HFF-Myc (cell line): ENCODE results near the gene CSF2.
"Not testable (repeated sequence)": the region's sequence is repeated elsewhere in the genome, so short reads cannot be mapped to it uniquely, and the experiment has no call there.

Experiments used
- DNase-seq: peaks from one replicate; pipeline ENCODE4 v3.0.0-alpha.2; 2011; ENCODE audit warnings: low read depth; ENCODE audit errors: extremely low read depth
- H3K4me3 ChIP-seq: replicated peaks from 2 replicates; pipeline ENCODE4 v1.5.1; 2011; ENCODE audit warnings: low read depth, mild to moderate bottlenecking, control low read depth, low read length
- TF ChIP-seq, protein P1 (sequence below): IDR thresholded peaks from 2 replicates; pipeline ENCODE4 v1.5.1; 2012; ENCODE audit warnings: mild to moderate bottlenecking, low read depth, low read length, control low read depth; ENCODE audit errors: missing control alignments

CSF2 gene

DNA sequence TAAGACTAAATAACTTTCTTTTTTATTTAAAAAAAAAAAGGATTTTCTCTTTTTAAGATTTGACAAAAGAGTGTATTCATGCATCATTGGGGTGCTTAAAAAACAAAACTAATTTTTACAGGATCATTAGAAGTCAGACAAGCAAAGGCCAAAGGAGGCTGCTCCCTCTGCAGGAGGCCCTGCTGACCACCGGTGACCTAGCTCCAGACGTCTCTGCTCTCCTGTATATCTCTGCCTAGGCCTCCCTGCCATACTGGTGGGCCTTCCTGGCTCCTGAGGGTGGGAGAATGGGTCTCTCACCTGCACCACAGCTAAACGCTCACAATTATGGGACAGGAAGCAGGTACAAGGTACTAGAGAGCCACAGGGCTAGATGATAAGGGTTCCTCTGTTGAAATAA, 36.6 kb downstream of the CSF2 start:
- H3K4me3 ChIP-seq, result no peak overlapping the region
- TF ChIP-seq, protein P1, sequence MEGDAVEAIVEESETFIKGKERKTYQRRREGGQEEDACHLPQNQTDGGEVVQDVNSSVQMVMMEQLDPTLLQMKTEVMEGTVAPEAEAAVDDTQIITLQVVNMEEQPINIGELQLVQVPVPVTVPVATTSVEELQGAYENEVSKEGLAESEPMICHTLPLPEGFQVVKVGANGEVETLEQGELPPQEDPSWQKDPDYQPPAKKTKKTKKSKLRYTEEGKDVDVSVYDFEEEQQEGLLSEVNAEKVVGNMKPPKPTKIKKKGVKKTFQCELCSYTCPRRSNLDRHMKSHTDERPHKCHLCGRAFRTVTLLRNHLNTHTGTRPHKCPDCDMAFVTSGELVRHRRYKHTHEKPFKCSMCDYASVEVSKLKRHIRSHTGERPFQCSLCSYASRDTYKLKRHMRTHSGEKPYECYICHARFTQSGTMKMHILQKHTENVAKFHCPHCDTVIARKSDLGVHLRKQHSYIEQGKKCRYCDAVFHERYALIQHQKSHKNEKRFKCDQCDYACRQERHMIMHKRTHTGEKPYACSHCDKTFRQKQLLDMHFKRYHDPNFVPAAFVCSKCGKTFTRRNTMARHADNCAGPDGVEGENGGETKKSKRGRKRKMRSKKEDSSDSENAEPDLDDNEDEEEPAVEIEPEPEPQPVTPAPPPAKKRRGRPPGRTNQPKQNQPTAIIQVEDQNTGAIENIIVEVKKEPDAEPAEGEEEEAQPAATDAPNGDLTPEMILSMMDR, result no peak
- no peak for DNase-seq

DNA sequence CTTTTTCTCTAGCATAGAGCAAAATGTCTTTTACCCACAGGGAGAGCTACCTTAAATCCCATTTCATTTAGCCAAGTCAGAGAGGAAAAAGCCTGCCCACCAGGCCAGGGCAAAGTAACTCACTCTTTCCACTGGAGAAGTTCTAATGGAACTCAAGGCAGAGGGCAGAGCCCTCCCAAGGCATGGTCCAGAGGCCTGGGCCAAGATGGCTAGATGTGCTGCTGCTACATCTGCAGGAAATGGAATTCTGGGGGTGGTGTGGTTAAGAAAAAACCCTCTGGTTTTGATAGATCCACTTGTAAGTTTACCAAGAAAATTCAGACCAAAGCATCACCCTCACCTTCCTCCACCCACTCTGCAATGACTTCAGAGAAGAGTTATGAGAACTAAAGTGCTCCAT, 37.3 kb downstream of the CSF2 start:
- TF ChIP-seq, protein P1, result no peak
- DNase-seq, result no peak

DNA sequence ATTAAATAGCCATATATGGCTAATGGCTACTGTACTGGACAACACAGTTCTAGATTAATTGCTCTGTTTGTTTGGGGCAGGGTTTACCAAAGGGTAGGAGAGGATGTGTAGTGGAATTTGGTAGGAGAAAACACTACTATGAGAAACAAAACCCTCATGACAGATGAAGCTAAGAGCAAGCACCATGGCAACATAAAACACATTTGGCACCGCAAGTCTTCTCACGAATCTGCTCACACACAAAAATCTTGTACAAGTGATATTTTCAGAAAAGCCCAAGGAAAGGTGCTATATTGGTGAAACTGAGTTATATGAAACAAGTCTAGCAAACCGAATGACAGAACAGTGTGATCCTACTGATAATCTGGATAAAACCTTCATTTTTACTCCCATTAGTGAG, 38.5 kb downstream of the CSF2 start:
- TF ChIP-seq, protein P1, result no peak
- DNase-seq, result no peak
- no peak overlapping the region for H3K4me3 ChIP-seq

More for the DNA sequence above, 37.3 kb downstream of the CSF2 start:
- no peak overlapping the region for H3K4me3 ChIP-seq

DNA sequence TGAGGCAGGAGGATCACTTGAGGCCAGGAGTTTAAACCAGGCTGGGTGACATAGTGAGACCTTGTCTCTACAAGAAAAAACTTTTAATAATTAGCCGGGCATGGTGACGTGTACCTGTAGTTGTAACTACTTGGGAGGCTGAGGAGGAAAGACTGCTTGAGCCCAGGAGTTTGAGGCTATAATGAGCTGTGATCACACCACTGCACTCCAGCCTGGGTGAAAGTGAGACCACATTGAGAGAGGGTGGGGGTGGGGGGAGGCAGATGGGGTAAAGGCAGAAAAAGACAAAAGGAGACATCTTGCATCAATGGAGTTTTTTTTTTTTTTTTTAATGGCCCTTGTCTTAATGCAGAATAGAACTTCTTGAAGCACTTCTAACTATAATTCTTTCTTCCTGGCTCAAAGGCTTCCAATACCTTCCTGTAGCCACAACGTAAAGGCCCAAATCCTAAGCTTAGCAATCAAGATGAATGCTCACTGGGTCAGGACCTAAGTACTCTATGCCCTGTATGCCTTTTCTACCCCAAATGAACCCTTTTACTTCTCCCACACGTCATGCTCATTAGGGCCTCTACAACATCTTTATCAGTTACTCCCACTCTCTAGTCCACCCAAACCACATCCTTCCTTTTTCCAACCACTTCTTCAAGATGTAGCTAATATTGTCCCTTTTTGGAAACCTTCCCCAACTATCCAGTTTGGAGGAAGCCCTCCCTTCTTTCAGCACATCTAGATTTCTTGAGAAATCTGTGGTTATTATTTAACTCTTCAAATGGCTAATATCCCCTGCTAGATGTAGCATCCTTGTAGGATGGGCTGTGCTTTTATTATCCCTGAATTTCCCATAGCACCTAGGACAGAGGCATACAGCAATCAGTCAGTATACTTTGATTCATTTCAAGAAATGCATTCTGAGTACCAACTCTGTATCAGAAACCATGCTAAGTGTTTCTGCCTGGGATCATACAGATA, 40.8 kb downstream of the CSF2 start:
- no peak overlapping the region for H3K4me3 ChIP-seq
- TF ChIP-seq, protein P1, result no peak
- no peak for DNase-seq

DNA sequence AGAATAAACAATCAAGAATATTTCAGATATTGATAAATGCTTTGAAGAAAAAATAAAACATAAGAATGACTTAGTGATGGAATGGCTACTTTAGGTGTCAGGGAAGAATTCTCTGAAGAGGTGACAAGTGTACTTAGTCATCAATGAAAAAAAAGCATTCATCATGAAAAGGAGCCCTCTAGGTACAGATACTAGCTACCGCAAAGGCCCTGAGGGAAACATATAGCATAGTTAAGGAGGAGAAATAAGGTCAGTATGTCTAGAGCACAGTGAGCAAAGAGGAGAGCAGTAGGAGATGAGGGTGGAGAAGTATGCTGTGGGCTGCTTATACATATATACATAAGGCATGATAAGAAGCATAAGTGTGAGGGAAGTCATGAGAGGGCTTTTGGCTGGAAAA, 41.8 kb downstream of the CSF2 start:
- no peak for DNase-seq
- H3K4me3 ChIP-seq, result no peak overlapping the region
- TF ChIP-seq, protein P1, result no peak

DNA sequence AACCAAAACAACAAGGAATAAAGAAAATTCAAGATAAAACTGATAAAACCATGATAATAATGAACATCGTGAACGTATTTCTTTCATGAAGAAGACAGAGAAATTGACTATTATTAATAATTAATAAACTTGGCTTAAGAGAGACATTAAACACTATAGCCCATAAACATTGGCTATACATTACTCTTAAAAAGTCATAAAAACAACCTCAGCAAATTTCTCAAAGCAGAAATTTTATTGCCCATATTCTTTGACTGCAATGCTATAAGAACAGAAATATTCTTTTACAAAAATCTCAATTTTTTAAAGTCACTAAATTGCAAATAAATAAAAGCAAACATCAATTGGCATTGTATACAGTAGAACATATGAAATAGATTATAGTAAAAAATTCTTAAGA, 42.5 kb downstream of the CSF2 start:
- DNase-seq, result no peak
- H3K4me3 ChIP-seq, result no peak overlapping the region
- TF ChIP-seq, protein P1, result no peak

DNA sequence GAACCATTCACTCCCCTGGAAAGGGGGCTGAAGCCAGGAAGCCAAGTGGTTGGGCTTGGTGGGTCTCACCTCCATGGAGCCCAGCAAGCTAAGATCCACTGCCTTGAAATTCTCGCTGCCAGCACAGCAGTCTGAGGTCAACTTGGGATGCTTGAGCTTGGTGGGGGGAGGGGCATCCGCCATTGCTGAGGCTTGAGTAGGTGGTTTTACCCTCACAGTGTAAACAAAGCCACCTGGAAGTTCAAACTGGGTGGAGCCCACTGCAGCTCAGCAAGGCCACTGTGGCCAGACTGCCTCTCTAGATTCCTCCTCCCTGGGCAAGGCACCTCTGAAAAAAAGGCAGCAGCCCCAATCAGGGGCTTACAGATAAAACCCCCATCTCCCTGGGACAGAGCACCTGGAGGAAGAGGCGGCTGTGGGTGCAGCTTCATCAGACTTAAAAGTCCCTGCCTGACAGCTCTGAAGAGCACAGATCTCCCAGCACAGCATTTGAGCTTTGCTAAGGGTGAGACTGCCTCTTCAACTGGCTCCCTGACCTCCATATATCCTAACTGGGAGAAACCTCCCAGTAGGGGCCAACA, 43.4 kb downstream of the CSF2 start:
- not testable (repeated sequence) for H3K4me3 ChIP-seq, DNase-seq

DNA sequence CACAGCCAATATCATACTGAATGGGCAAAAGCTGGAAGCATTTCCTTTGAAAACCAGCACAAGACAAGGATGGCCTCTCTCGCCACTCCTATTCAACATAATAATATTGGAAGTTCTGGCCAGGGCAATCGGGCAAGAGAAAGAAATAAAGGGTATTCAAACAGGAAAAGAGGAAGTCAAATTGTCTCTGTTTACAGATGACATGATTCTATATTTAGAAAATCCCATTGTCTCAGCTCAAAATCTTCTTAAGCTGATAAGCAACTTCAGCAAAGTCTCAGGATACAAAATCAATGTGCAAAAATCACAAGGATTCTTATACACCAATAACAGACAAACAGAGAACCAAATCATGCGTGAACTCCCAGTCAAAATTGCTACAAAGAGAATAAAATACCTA, 47.1 kb downstream of the CSF2 start:
- H3K4me3 ChIP-seq, DNase-seq: not testable (repeated sequence)

DNA sequence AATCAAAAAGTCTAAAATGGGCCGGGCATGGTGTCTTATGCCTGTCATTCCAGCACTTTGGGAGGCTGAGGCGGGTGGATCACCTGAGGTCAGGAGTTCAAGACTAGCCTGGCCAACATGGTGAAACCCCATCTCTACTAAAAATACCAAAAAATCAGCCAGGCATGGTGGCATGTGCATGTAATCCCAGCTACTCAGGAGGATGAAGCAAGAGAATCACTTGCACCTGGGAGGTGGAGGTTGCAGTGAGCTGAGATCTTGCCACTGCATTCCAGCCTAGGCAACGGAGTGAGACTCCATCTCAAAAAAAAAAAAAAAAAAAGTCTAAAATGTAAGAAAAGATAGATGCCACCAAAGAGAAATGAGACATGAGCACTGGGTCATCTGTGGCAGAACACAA, 49.4 kb downstream of the CSF2 start:
- not testable (repeated sequence) for H3K4me3 ChIP-seq, DNase-seq

DNA sequence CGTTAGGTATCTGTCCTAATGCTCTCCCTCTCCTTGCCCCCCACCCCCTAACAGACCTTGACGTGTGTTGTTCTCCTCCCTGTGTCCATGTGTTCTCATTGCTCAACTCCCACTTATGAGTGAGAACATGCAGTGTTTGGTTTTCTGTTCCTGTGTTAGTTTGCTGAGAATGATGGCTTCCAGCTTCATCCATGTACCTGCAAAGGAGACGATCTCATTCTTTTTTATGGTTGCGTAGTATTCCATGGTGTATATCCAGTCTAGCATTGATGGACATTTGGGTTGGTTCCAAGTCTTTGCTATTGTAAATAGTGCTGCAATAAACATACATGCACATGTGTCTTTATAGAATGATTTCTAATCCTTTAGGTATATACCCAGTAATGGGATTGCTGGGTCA, 50.0 kb downstream of the CSF2 start:
- not testable (repeated sequence) for DNase-seq, H3K4me3 ChIP-seq
